GM19324 (cell line): ENCODE measurements around the gene GUSB.

Experiments
- ATAC-seq: cut with Tn5 transposase; IDR thresholded peaks from one replicate; pipeline ENCODE4 v1.9.1; 2021; ENCODE audit warnings: mild to moderate bottlenecking, moderate library complexity; ENCODE audit not compliant: unreplicated experiment, low FRiP score

GUSB gene

DNA sequence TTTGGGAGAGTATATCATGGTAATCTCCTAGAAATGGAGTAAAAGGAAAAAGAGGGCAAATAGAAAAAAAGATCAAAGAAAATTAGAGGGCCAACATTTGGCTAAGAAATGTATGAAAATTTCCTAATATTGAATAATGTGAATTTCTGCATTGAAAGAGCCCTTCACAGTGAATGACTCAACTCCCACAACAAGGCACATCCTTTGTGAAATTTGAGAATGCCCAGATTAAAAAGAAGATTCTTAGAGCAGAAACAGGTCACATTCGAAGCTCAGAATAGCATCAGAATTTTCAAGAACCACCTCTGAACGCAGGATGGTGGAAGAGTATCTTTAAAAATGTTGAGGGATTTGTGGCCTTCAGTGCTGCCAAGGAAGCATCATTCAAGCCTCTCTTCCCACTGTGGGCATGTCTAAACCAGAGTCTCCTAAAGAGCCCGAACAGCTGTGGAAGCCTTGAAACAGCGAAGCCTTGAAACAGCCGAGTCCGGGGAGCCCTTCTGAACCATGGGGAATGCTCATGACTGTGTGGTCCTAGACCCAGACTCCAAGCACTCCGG, 43.6 kb downstream of the GUSB start:
- ATAC-seq, result no peak

DNA sequence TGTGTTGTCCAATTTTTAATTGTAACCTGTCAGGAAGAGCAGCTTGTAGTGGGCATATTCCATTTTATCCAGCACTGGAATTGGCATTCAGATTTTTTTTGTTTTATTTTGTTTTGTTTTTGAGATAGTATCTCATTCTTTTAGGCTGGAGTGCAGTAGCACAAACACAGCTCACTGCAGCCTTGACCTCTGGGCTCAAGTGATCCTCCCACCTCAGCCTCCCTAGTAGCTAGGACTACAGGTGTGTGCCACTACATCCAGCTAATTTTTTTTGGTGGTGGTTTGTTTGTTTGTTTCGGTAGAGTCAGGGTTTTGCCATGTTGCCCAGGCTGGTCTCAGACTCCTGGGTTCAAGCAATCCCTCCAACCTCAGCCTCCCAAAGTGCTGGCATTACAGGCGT, 44.7 kb downstream of the GUSB start:
- ATAC-seq, result no peak

- ATAC-seq, result no peak
These were observed 50.3 kb downstream of the GUSB start for GRCh38 chr7:65931685-65932084.

- no peak for ATAC-seq
These were observed 54.2 kb downstream of the GUSB start for GRCh38 chr7:65927489-65928448.

GRCh38 chr7:65926588-65926987, 55.4 kb downstream of the GUSB start:
- no peak for ATAC-seq

DNA sequence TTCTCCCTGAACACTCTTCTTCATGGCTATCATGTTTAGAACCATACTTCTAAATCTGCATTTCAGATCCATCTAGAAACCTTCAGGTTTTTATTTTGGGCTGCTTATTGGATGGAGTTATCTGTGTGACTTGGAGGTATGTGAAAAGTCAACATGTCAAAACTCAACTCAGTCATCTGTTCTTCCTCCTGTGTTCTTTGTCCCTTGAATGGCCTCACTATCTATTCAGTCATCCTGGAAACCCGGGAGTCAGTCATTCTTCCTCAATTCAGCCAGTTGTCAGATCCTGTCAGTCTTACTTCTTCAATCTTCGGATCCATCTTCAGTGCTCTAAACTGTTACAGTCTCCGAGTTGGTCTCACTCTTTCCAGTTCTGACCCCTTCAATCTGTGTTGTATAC, 57.0 kb downstream of the GUSB start:
- ATAC-seq, result no peak

DNA sequence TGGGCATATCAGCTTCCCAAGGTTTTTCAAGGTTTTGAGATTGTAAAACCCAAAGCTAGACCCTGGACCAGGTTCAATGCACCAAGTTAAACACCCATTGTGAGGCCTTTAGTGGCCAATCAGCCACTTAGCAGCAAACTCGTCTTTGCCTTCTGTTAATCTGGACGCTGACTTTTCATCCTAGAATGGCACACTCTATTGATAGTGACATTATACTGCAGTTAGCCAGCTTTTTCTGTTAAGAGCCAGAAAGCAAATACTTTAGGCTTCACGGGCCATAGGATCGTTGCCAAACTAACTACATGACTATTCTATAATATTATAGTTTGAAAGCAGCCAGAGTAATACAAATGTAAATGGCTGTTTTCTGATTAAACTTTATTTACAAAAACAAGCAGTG, 57.8 kb downstream of the GUSB start:
- no peak for ATAC-seq

DNA sequence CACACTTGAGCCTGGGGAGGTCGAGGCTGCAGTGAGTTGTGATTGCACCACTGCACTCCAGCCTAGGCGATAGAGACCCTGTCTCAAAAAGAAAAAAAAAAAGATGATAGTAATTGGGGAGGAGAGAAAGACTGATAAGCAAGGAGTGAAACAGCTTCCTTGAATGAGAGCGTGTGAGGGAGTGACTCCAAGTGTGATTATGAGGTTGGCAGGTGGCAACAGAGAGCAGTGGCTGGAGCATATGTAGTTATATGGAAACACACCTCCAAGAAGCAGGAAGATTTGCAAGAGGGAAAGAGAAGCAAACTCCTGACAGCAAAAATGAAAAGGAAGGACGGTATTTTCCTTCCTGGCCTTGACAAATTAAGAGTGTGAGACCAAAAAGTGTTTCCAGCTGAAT, 58.7 kb downstream of the GUSB start:
- no peak for ATAC-seq

DNA sequence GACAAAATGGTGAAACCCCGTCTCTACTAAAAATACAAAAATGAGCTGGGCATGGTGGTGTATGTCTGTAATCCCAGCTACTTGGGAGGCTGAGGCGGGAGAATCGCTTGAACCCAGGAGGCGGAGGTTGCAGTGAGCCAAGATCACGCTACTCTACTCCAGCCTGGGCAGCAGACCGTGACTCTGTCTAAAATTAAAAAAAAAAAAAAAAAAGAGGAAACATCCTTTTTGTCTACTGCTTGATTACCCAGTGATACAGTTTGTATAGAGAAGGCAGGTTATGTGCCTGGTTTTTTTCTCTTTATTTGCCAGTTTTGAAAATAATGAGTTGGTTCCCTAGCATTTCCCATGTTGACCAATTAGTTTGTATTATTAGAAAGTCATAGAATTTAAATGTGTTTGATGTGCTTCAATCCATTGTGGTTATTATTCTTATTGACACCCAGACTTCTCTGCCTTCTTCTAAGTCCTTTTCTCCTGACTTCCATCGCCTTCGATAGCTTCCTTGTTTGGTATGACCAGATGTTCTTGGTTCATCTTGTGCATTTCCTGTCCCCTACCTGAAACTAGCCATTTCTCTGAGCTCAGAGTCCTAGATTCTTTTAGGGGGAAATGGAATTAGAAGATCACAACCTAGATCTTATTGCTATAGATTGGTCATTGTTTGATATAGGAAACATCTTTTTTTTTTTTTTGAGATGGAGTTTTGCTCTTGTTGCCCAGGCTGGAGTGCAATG, 65.9 kb downstream of the GUSB start:
- no peak for ATAC-seq

GRCh38 chr7:65912237-65912636, 69.8 kb downstream of the GUSB start:
- ATAC-seq, result no peak
